GM23248 (cell line): Measurements from ENCODE around the gene DOK7. TPM values are rescaled to one million over a fixed set of nuclear protein-coding genes. Genes with fewer than 3 reads are reported as not detected.

ENCODE experiments used
- DNase-seq: peaks from one replicate; pipeline ENCODE4 v3.0.0-alpha.2; 2015
- H2AFZ ChIP-seq: fragments of 200-600 bp; sonication (generic); 2 replicates; pipeline ENCODE4 v1.6.1; 2016; ENCODE audit warnings: antibody characterized with exemption
- H3F3A ChIP-seq: fragments of 200-600 bp; sonication (generic); 2 replicates; pipeline ENCODE4 v1.6.1; 2016; ENCODE audit warnings: mild to moderate bottlenecking, antibody characterized with exemption, mixed run types; ENCODE audit not compliant: insufficient read depth
- H3K27ac ChIP-seq: fragments of 200-600 bp; sonication (generic); 2 replicates; pipeline ENCODE4 v1.5.1; 2016; ENCODE audit warnings: mild to moderate bottlenecking
- H3K27me3 ChIP-seq: fragments of 200-600 bp; sonication (generic); replicated peaks from 2 replicates; pipeline ENCODE4 v1.6.1; 2016; ENCODE audit warnings: mild to moderate bottlenecking; ENCODE audit not compliant: insufficient read depth
- H3K36me3 ChIP-seq: fragments of 200-600 bp; sonication (generic); 2 replicates; pipeline ENCODE4 v1.6.1; 2016; ENCODE audit warnings: low read depth, mild to moderate bottlenecking
- H3K4me1 ChIP-seq: fragments of 200-600 bp; sonication (generic); 2 replicates; pipeline ENCODE4 v1.6.1; 2016; ENCODE audit warnings: mild to moderate bottlenecking; ENCODE audit not compliant: insufficient read depth
- H3K4me2 ChIP-seq: fragments of 200-600 bp; sonication (generic); one replicate; pipeline ENCODE4 v1.6.1; 2016; ENCODE audit warnings: mild to moderate bottlenecking; ENCODE audit not compliant: unreplicated experiment
- H3K4me3 ChIP-seq: fragments of 200-600 bp; sonication (generic); 2 replicates; pipeline ENCODE4 v1.5.1; 2016; ENCODE audit warnings: mild to moderate bottlenecking
- H3K79me2 ChIP-seq: fragments of 200-600 bp; sonication (generic); 2 replicates; pipeline ENCODE4 v1.6.1; 2016; ENCODE audit warnings: mild to moderate bottlenecking; ENCODE audit not compliant: insufficient read depth
- H3K9ac ChIP-seq: fragments of 200-600 bp; sonication (generic); 2 replicates; pipeline ENCODE4 v1.6.1; 2016; ENCODE audit warnings: mild to moderate bottlenecking
- H3K9me2 ChIP-seq: fragments of 200-600 bp; sonication (generic); 2 replicates; pipeline ENCODE4 v1.6.1; 2016; ENCODE audit warnings: mixed run types, mild to moderate bottlenecking, moderate library complexity; ENCODE audit not compliant: insufficient read depth
- H3K9me3 ChIP-seq: fragments of 200-600 bp; sonication (generic); one replicate; pipeline ENCODE4 v1.6.1; 2017; ENCODE audit warnings: low read depth
- H4K20me1 ChIP-seq: fragments of 200-600 bp; sonication (generic); 2 replicates; pipeline ENCODE4 v1.6.0; 2016; ENCODE audit not compliant: insufficient read depth
- EZH2 ChIP-seq: fragments of 200-600 bp; sonication (generic); IDR thresholded peaks from 2 replicates; pipeline ENCODE4 v1.6.1; 2018; ENCODE audit warnings: antibody characterized with exemption, mild to moderate bottlenecking; ENCODE audit not compliant: insufficient read depth, poor library complexity, severe bottlenecking
- EZH2phosphoT487 ChIP-seq: fragments of 200-600 bp; sonication (generic); IDR thresholded peaks from 2 replicates; pipeline ENCODE4 v1.6.1; 2018; ENCODE audit warnings: antibody characterized with exemption, moderate library complexity, mild to moderate bottlenecking, low read depth; ENCODE audit not compliant: insufficient read depth
- WGBS, 2 experiments: methylation state at CpG; one replicate each; pipeline ENCODE4 v1.1.6; 2015 to 2017; ENCODE audit warnings: low lambda C conversion rate in 2 of 2, low coverage in 1 of 2; ENCODE audit errors: missing lambda C conversion rate in 2 of 2; 5-methylcytosine and 5-hydroxymethylcytosine counted together
- in situ Hi-C: fragments of 300-500 bp; cut with MboI; formaldehyde crosslinking; loops from 2 replicates; pipeline ENCODE4 v1.15.0; 2020
- polyA plus RNA-seq: library from polyadenylated mRNA; unstranded; fragments of >200 nt; fragmentation: Nextera tagmentation; extraction: Ambion mirVana; gene quantifications from 2 replicates; pipeline ENCODE4 v1.2.1, GENCODE V29; 2016
- total RNA-seq: library from RNA; depleted of rRNA; stranded (reverse); fragments of >200 nt; shearing (Covaris generic); gene quantifications from 2 replicates; pipeline ENCODE4 v1.2.3, GENCODE V29; 2014

DOK7 gene
- total and polyA plus RNA-seq, 2 experiments from 2014 or later = not detected

GRCh38 chr4:3422241-3422801, 40.8 kb upstream of the DOK7 start:
- Histone ChIP-seq H3K27me3 (no peaks in the 10 kb centered on the region), H4K20me1 (no peaks in the 10 kb centered on the region), H3K4me2 (no peak overlapping the region), H2AFZ (no peak overlapping the region), H3K9me2 (no peaks in the 10 kb centered on the region), H3K27ac (no peak overlapping the region), H3K79me2 (no peaks in the 10 kb centered on the region), H3F3A (no peaks in the 10 kb centered on the region), H3K36me3 (no peaks in the 10 kb centered on the region), H3K9me3 (no peaks in the 10 kb centered on the region), H3K4me1 (no peaks in the 10 kb centered on the region), H3K9ac (no peak overlapping the region), H3K4me3 (no peak overlapping the region)
- 90 to 92% methylated on average over 20 to 25 of the region's 29 CpGs for WGBS, 2 experiments
- TF ChIP-seq EZH2phosphoT487 = no peak
- DNase-seq = no peak
- in situ Hi-C loops = no loop called here

GRCh38 chr4:3422808-3423297, 40.3 kb upstream of the DOK7 start:
- no peaks in the 10 kb centered on the region for H3K9me2 ChIP-seq
- no peak overlapping the region for H3K27ac ChIP-seq
- no peaks in the 10 kb centered on the region for H3F3A ChIP-seq
- no peaks in the 10 kb centered on the region for H3K36me3 ChIP-seq
- TF ChIP-seq EZH2phosphoT487 (no peak), EZH2 (no peak)
- no peak overlapping the region for H3K9ac ChIP-seq
- H3K4me1 ChIP-seq = no peaks in the 10 kb centered on the region
- 95 to 97% methylated on average over 13 to 19 of the region's 19 CpGs for WGBS, 2 experiments
- H4K20me1 ChIP-seq = no peaks in the 10 kb centered on the region
- DNase-seq = no peak
- H2AFZ ChIP-seq = no peak overlapping the region
- in situ Hi-C loops = no loop called here
- H3K4me2 ChIP-seq = no peak overlapping the region
- no peaks in the 10 kb centered on the region for H3K27me3 ChIP-seq
- no peak overlapping the region for H3K4me3 ChIP-seq
- no peaks in the 10 kb centered on the region for H3K79me2 ChIP-seq
- H3K9me3 ChIP-seq = no peaks in the 10 kb centered on the region

GRCh38 chr4:3423406-3423805, 39.7 kb upstream of the DOK7 start:
- no peak for TF ChIP-seq EZH2phosphoT487
- no peak for TF ChIP-seq EZH2
- Histone ChIP-seq H3F3A (no peaks in the 10 kb centered on the region), H3K4me3 (no peak overlapping the region), H4K20me1 (no peaks in the 10 kb centered on the region), H2AFZ (no peak overlapping the region), H3K9me3 (no peaks in the 10 kb centered on the region), H3K4me2 (no peak overlapping the region), H3K9ac (no peak overlapping the region), H3K27ac (no peak overlapping the region), H3K9me2 (no peaks in the 10 kb centered on the region), H3K4me1 (no peaks in the 10 kb centered on the region), H3K36me3 (no peaks in the 10 kb centered on the region), H3K79me2 (no peaks in the 10 kb centered on the region), H3K27me3 (no peaks in the 10 kb centered on the region)
- in situ Hi-C loops = no loop called here
- WGBS, 2 experiments = 97 to 99% methylated on average over 16 of the region's 16 CpGs
- no peak for DNase-seq

GRCh38 chr4:3423952-3424351, 39.2 kb upstream of the DOK7 start:
- in situ Hi-C loops = no loop called here
- Histone ChIP-seq H3K4me3 (no peak overlapping the region), H3K27me3 (no peaks in the 10 kb centered on the region), H3K9ac (no peak overlapping the region), H3F3A (no peaks in the 10 kb centered on the region), H3K9me3 (no peaks in the 10 kb centered on the region), H3K9me2 (no peaks in the 10 kb centered on the region), H3K4me2 (no peak overlapping the region), H3K79me2 (no peaks in the 10 kb centered on the region), H3K36me3 (no peaks in the 10 kb centered on the region), H4K20me1 (no peaks in the 10 kb centered on the region), H3K27ac (no peak overlapping the region), H3K4me1 (no peaks in the 10 kb centered on the region), H2AFZ (no peak overlapping the region)
- no peak for DNase-seq
- 93 to 98% methylated on average over 13 of the region's 13 CpGs for WGBS, 2 experiments
- no peak for TF ChIP-seq EZH2
- TF ChIP-seq EZH2phosphoT487 = no peak

GRCh38 chr4:3424522-3425095, 38.5 kb upstream of the DOK7 start:
- no peaks in the 10 kb centered on the region for H4K20me1 ChIP-seq
- in situ Hi-C loops = no loop called here
- H3K27me3 ChIP-seq = no peaks in the 10 kb centered on the region
- no peaks in the 10 kb centered on the region for H3K36me3 ChIP-seq
- no peak overlapping the region for H3K4me2 ChIP-seq
- no peaks in the 10 kb centered on the region for H3F3A ChIP-seq
- no peaks in the 10 kb centered on the region for H3K9me3 ChIP-seq
- no peak overlapping the region for H3K27ac ChIP-seq
- no peak overlapping the region for H3K9ac ChIP-seq
- H3K9me2 ChIP-seq = no peaks in the 10 kb centered on the region
- H3K4me1 ChIP-seq = no peaks in the 10 kb centered on the region
- WGBS, 2 experiments = 94 to 95% methylated on average over 20 of the region's 20 CpGs
- H3K79me2 ChIP-seq = no peaks in the 10 kb centered on the region
- no peak overlapping the region for H3K4me3 ChIP-seq
- TF ChIP-seq EZH2phosphoT487 = no peak
- no peak for DNase-seq
- H2AFZ ChIP-seq = no peak overlapping the region
